ENCODE data around the gene PSEN1. TPM values are rescaled to one million over a fixed set of nuclear protein-coding genes. Genes with fewer than 3 reads are reported as not detected.

Gene PSEN1
- total RNA-seq, 1 experiment from 2014 or later: 41.4 TPM

DNA sequence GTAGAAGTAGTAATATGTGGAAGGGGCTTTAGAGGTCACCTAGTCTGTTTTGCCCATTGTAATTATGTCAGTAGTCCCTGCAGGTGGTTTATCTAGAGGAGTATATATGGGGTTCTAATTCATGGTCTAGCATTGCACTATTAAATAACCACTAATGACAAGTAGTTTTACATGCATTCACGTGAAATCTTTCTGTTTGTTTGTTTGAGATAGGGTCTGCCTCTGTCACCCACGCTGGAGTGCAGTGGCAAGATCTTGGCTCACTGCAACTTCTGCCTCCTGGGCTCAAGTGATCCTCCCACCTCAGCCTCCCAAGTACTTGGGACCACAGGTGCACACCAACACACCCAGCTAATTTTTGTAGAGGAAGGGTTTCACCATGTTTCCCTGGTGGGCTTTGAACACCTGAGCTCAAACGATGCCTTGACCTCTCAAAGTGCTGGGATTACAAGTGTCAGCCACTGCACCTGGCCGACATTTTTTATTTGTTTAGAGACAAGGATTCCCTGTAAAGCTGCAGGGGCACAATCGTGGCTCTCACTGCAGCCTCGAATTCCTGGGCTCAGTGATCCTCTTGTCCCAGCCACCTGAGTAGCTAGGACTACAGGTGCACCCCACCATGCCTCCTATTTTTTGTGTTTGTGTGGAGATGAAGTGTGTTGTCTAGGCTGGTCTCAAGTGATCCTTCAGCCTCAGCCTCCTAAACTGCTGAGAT lies 12.0 kb upstream of the PSEN1 start:
- ChIA-PET POLR2A (ENCODE audit: unreplicated experiment) (interaction anchor here (0.7 kb wide), 1 partner anchor 30 kb away, joined by 6 read pairs; no protein-coding TSS in a partner anchor), CTCF (interaction anchor here (0.7 kb wide), 1 partner anchor 95 kb away, joined by 4 read pairs; no protein-coding TSS in a partner anchor)
- ATAC-seq (no peak), DNase-seq (no peak)
- Histone ChIP-seq H3F3A (ENCODE audit: low read length, unreplicated experiment) (peaks cover 3% of the 10 kb centered on the region), H3K79me2 (ENCODE audit: low read length) (no peaks in the 10 kb centered on the region), H3K4me3 (ENCODE audit: low read length) (no peak overlapping the region), H3K27me3 (ENCODE audit: low read length) (no peaks in the 10 kb centered on the region), H3K27ac (ENCODE audit: low read length) (no peak overlapping the region), H2AFZ (ENCODE audit: low read length) (no peak overlapping the region), H4K20me1 (ENCODE audit: low read length) (0 out of 2 replicates have a peak, but pooled peaks cover 5% of the 10 kb centered on the region), H3K9ac (ENCODE audit: low read length) (no peak overlapping the region), H3K4me2 (ENCODE audit: low read length) (no peak overlapping the region), H3K36me3 (ENCODE audit: low read depth, low read length) (peaks cover 51% of the 10 kb centered on the region), H3K4me1 (ENCODE audit: insufficient read depth, low read length) (no peaks in the 10 kb centered on the region), H3K9me2 (replicated peaks; ENCODE audit: low read length) (no peaks in the 10 kb centered on the region), H3K9me3 (ENCODE audit: low read length) (no peaks in the 10 kb centered on the region)
- TF ChIP-seq EZH2 (IDR thresholded peaks at IDR 0.05; ENCODE audit: low read length, unreplicated experiment) (no peak), EZH2phosphoT487 (IDR thresholded peaks at IDR 0.05; ENCODE audit: borderline replicate concordance, low read length) (no peak)
- TF ChIP-seq, protein P1, sequence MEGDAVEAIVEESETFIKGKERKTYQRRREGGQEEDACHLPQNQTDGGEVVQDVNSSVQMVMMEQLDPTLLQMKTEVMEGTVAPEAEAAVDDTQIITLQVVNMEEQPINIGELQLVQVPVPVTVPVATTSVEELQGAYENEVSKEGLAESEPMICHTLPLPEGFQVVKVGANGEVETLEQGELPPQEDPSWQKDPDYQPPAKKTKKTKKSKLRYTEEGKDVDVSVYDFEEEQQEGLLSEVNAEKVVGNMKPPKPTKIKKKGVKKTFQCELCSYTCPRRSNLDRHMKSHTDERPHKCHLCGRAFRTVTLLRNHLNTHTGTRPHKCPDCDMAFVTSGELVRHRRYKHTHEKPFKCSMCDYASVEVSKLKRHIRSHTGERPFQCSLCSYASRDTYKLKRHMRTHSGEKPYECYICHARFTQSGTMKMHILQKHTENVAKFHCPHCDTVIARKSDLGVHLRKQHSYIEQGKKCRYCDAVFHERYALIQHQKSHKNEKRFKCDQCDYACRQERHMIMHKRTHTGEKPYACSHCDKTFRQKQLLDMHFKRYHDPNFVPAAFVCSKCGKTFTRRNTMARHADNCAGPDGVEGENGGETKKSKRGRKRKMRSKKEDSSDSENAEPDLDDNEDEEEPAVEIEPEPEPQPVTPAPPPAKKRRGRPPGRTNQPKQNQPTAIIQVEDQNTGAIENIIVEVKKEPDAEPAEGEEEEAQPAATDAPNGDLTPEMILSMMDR (conservative IDR thresholded peaks at IDR 0.05; ENCODE audit: low read depth, low read length): no peak
- BruUV-seq (replicated peaks): no TSS peak
- intact Hi-C loops (cut with micrococcal nuclease): no loop called here

GRCh38 chr14:73125169-73125588 lies 11.1 kb upstream of the PSEN1 start:
- no peak overlapping the region for H3K4me3 ChIP-seq (ENCODE audit: low read length)
- H2AFZ ChIP-seq (ENCODE audit: low read length): no peak overlapping the region
- H3F3A ChIP-seq (ENCODE audit: low read length, unreplicated experiment): peaks cover 3% of the 10 kb centered on the region
- H3K36me3 ChIP-seq (ENCODE audit: low read depth, low read length): peaks cover 42% of the 10 kb centered on the region
- intact Hi-C loops (cut with micrococcal nuclease): no loop called here
- peak; percentile 5; the same call in 1 of the 2 replicates for ATAC-seq
- no peaks in the 10 kb centered on the region for H3K9me3 ChIP-seq (ENCODE audit: low read length)
- no peak overlapping the region for H3K9ac ChIP-seq (ENCODE audit: low read length)
- CTCF ChIA-PET: no interaction called here
- H3K79me2 ChIP-seq (ENCODE audit: low read length): no peaks in the 10 kb centered on the region
- H4K20me1 ChIP-seq (ENCODE audit: low read length): 0 out of 2 replicates have a peak, but pooled peaks cover 5% of the 10 kb centered on the region
- no peaks in the 10 kb centered on the region for H3K9me2 ChIP-seq (replicated peaks; ENCODE audit: low read length)
- no peaks in the 10 kb centered on the region for H3K4me1 ChIP-seq (ENCODE audit: insufficient read depth, low read length)
- no peak for DNase-seq
- H3K27me3 ChIP-seq (ENCODE audit: low read length): no peaks in the 10 kb centered on the region
- POLR2A ChIA-PET (ENCODE audit: unreplicated experiment): interaction anchor here (0.7 kb wide), 1 partner anchor 12 kb away, joined by 3 read pairs; no protein-coding TSS in a partner anchor
- TF ChIP-seq, protein P1 (conservative IDR thresholded peaks at IDR 0.05; ENCODE audit: low read depth, low read length): no peak
- no peak for TF ChIP-seq EZH2phosphoT487 (IDR thresholded peaks at IDR 0.05; ENCODE audit: borderline replicate concordance, low read length)
- no peak for TF ChIP-seq EZH2 (IDR thresholded peaks at IDR 0.05; ENCODE audit: low read length, unreplicated experiment)
- H3K4me2 ChIP-seq (ENCODE audit: low read length): no peak overlapping the region
- no TSS peak for BruUV-seq (replicated peaks)
- H3K27ac ChIP-seq (ENCODE audit: low read length): no peak overlapping the region

DNA sequence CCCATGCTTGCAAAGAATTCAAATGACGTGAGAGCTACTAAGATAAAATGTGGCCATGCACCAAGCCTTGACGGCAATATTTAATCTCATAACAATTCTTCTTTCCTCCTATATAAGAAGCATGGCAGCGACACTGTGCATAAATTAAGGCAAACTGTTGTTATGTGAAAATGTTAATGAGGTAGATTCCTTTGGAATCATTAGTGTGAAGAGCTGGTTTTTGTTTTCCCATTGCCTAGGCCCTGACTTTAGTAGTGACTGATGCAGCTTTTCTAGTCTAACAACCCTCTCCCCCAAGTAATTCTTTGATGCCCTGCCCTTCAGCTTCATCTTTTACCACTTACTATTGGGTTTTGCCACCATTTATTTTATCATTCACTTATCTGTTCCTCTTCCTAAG lies 10.6 kb upstream of the PSEN1 start:
- Histone ChIP-seq H4K20me1 (ENCODE audit: low read length) (0 out of 2 replicates have a peak, but pooled peaks cover 5% of the 10 kb centered on the region), H3K4me2 (ENCODE audit: low read length) (no peak overlapping the region), H3F3A (ENCODE audit: low read length, unreplicated experiment) (peaks cover 3% of the 10 kb centered on the region), H3K27ac (ENCODE audit: low read length) (no peak overlapping the region), H3K4me1 (ENCODE audit: insufficient read depth, low read length) (no peaks in the 10 kb centered on the region), H3K9me3 (ENCODE audit: low read length) (no peaks in the 10 kb centered on the region), H3K27me3 (ENCODE audit: low read length) (no peaks in the 10 kb centered on the region), H3K36me3 (ENCODE audit: low read depth, low read length) (peaks cover 37% of the 10 kb centered on the region), H2AFZ (ENCODE audit: low read length) (no peak overlapping the region), H3K9ac (ENCODE audit: low read length) (no peak overlapping the region), H3K4me3 (ENCODE audit: low read length) (no peak overlapping the region), H3K9me2 (replicated peaks; ENCODE audit: low read length) (no peaks in the 10 kb centered on the region), H3K79me2 (ENCODE audit: low read length) (no peaks in the 10 kb centered on the region)
- TF ChIP-seq EZH2phosphoT487 (IDR thresholded peaks at IDR 0.05; ENCODE audit: borderline replicate concordance, low read length): no peak
- TF ChIP-seq, protein P1 (conservative IDR thresholded peaks at IDR 0.05; ENCODE audit: low read depth, low read length): no peak
- TF ChIP-seq EZH2 (IDR thresholded peaks at IDR 0.05; ENCODE audit: low read length, unreplicated experiment): no peak
- ChIA-PET POLR2A (ENCODE audit: unreplicated experiment) (interaction anchor here (0.7 kb wide), 2 partner anchors 12 to 208 kb away, joined by 3 to 4 read pairs; no protein-coding TSS in a partner anchor), CTCF (no interaction called here)
- no peak for ATAC-seq
- intact Hi-C loops (cut with micrococcal nuclease): no loop called here
- no TSS peak for BruUV-seq (replicated peaks)
- no peak for DNase-seq

Measured in PC-3 (cell line).